ENCODE results near the gene RGL2.

DNA sequence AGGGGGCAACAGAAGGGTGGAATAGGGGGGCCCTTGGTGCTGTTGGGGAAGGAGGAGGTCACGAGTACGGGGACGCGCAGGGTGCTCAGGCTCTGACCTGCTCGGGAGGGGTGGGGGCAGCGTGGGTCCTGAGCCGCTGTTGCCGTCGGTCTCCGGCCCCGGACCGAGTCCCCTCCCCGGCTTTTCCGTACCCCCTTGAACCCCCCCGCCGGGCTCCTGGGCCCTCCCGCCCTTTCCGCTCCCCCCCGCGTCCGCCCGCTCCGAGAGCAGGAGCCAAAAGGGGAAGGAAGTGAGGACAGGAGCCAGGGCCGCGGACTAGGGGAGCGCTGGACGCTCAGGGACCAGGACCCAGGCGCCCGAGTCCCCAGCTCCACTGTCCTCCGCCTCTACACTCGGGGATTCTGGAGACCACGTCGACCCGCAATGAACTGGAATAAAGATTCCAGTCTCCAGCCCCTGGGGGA, at the start of gene RGL2:
- TF ChIP-seq CHD2 (IDR thresholded peaks at IDR 0.05; ENCODE audit: low read length, partially characterized antibody) (no peak), EP300 (IDR thresholded peaks at IDR 0.05; ENCODE audit: borderline replicate concordance in 1 of 2, low read depth in 1 of 2, low read length in 1 of 2) (no peak), TEAD4 (IDR thresholded peaks at IDR 0.05; ENCODE audit: borderline replicate concordance, insufficient read depth) (no peak), POLR2AphosphoS5 (IDR thresholded peaks at IDR 0.05; ENCODE audit: low read depth, low read length) (no peak), FOXM1 (IDR thresholded peaks at IDR 0.05; ENCODE audit: low read depth) (no peak)
- TF ChIP-seq, protein P1, sequence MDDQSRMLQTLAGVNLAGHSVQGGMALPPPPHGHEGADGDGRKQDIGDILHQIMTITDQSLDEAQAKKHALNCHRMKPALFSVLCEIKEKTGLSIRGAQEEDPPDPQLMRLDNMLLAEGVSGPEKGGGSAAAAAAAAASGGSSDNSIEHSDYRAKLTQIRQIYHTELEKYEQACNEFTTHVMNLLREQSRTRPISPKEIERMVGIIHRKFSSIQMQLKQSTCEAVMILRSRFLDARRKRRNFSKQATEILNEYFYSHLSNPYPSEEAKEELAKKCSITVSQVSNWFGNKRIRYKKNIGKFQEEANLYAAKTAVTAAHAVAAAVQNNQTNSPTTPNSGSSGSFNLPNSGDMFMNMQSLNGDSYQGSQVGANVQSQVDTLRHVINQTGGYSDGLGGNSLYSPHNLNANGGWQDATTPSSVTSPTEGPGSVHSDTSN (IDR thresholded peaks at IDR 0.05) = peak; percentile 26; the same call in 1 of the 2 replicates
- TF ChIP-seq, protein P2, sequence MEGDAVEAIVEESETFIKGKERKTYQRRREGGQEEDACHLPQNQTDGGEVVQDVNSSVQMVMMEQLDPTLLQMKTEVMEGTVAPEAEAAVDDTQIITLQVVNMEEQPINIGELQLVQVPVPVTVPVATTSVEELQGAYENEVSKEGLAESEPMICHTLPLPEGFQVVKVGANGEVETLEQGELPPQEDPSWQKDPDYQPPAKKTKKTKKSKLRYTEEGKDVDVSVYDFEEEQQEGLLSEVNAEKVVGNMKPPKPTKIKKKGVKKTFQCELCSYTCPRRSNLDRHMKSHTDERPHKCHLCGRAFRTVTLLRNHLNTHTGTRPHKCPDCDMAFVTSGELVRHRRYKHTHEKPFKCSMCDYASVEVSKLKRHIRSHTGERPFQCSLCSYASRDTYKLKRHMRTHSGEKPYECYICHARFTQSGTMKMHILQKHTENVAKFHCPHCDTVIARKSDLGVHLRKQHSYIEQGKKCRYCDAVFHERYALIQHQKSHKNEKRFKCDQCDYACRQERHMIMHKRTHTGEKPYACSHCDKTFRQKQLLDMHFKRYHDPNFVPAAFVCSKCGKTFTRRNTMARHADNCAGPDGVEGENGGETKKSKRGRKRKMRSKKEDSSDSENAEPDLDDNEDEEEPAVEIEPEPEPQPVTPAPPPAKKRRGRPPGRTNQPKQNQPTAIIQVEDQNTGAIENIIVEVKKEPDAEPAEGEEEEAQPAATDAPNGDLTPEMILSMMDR (IDR thresholded peaks at IDR 0.05) = no peak
- TF ChIP-seq, protein P3, sequence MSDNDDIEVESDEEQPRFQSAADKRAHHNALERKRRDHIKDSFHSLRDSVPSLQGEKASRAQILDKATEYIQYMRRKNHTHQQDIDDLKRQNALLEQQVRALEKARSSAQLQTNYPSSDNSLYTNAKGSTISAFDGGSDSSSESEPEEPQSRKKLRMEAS (IDR thresholded peaks at IDR 0.05; ENCODE audit: low read depth) = no peak
